ENCODE data around the gene JADE2.

Gene JADE2

DNA sequence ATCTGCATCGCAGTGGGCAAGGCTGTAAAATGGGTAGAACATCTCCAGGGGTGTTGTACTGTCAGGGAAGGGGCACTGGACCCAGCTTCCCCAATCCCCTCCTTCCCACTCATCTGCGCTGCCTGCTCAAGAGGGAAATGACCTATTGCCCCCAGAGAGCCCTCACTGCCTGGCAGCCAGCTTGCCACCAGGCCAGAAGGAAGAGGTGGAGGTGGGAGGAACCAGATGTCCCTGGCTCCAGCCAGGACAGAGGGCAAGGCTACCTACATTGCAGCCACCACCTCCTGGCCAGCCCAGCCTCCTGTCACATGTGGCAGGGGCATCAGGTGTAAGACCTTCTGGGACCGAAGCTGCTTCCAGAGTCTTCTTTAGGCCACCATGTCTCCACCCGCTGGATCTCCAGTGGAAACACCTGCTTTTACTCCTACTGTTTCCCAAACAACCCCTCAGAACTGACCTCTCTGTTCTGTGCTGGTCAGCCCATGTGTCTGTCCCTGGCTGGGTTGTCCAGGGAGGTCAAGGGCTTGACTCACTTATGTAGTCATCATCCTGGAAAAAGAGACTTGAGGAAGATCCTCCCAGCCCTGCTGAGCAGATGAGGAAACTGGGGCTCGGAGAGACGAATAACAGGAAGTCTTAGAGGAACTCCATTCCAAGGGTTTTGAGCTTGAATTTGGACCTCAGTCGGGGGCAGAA is 42.3 kb downstream of the JADE2 start:
- TF ChIP-seq, protein P1, sequence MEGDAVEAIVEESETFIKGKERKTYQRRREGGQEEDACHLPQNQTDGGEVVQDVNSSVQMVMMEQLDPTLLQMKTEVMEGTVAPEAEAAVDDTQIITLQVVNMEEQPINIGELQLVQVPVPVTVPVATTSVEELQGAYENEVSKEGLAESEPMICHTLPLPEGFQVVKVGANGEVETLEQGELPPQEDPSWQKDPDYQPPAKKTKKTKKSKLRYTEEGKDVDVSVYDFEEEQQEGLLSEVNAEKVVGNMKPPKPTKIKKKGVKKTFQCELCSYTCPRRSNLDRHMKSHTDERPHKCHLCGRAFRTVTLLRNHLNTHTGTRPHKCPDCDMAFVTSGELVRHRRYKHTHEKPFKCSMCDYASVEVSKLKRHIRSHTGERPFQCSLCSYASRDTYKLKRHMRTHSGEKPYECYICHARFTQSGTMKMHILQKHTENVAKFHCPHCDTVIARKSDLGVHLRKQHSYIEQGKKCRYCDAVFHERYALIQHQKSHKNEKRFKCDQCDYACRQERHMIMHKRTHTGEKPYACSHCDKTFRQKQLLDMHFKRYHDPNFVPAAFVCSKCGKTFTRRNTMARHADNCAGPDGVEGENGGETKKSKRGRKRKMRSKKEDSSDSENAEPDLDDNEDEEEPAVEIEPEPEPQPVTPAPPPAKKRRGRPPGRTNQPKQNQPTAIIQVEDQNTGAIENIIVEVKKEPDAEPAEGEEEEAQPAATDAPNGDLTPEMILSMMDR (conservative IDR thresholded peaks at IDR 0.05; ENCODE audit: low read depth, low read length): no peak
- no peak overlapping the region for H3K4me3 ChIP-seq (ENCODE audit: low read length)
- DNase-seq (ENCODE audit: low read depth): no peak

DNA sequence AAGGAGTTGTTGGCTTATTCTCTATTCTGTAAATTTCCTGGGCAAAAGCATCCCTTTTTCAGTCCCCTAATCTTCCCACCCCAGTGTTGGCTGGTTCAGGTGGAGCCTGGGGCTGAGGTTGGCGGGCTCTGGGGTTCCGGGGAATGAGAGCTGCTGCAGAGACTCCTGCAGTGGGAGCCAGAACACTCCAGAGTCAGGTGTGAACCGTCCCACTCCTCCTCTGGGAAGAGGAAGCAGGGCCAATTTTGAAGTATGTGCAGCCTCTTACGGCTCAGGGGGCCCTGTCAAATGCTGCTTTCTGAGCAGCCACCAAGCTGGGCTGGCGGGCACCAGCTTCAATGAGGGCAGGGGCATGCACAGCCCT is 42.8 kb downstream of the JADE2 start:
- DNase-seq (ENCODE audit: low read depth): no peak
- TF ChIP-seq, protein P1 (conservative IDR thresholded peaks at IDR 0.05; ENCODE audit: low read depth, low read length): no peak
- H3K4me3 ChIP-seq (ENCODE audit: low read length): no peak overlapping the region

GRCh38 chr5:134568761-134569695 is 43.6 kb downstream of the JADE2 start:
- no peak overlapping the region for H3K4me3 ChIP-seq (ENCODE audit: low read length)
- no peak for DNase-seq (ENCODE audit: low read depth)
- TF ChIP-seq, protein P1 (conservative IDR thresholded peaks at IDR 0.05; ENCODE audit: low read depth, low read length): no peak

- TF ChIP-seq, protein P1 (conservative IDR thresholded peaks at IDR 0.05; ENCODE audit: low read depth, low read length): no peak
- no peak for DNase-seq (ENCODE audit: low read depth)
- no peak overlapping the region for H3K4me3 ChIP-seq (ENCODE audit: low read length)
These were observed 44.4 kb downstream of the JADE2 start for GRCh38 chr5:134569758-134570364.

DNA sequence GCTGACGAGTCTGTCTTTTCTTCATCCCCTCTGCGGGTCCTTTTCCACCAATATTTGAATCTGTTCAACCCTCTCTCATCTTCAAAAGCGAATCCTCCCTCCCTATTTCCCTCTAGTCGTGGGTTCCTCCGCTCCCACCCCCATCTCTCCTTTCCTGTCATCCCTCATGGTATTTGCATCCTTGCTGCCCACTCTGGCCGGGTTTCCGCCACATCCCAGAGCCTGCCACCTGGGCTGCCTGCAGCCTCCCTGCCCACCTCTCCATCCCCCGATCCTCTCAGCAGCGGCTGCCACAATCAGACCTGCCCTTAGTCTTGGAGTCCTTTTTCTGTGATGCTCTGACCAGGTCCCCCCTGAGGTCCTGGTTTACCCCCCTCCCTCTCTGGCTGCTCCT is 44.9 kb downstream of the JADE2 start:
- DNase-seq (ENCODE audit: low read depth): no peak
- TF ChIP-seq, protein P1 (conservative IDR thresholded peaks at IDR 0.05; ENCODE audit: low read depth, low read length): no peak
- H3K4me3 ChIP-seq (ENCODE audit: low read length): no peak overlapping the region

- TF ChIP-seq, protein P1 (conservative IDR thresholded peaks at IDR 0.05; ENCODE audit: low read depth, low read length): no peak
- H3K4me3 ChIP-seq (ENCODE audit: low read length): no peak overlapping the region
- DNase-seq (ENCODE audit: low read depth): no peak
These were observed 45.4 kb downstream of the JADE2 start for GRCh38 chr5:134570886-134571285.

Measured in retinal pigment epithelial cell (primary cell).